Measurements from ENCODE around the gene TREML4. TPM values are rescaled to one million over a fixed set of nuclear protein-coding genes. Genes with fewer than 3 reads are reported as not detected.

TREML4 gene
- total and polyA plus RNA-seq, 9 of the 15 experiments (the other 6 are each of a cell fraction or from before 2014, with no cell fraction given): not detected

GRCh38 chr6:41200901-41201763 lies 27.0 kb upstream of the TREML4 start, which contains the start of gene TREML2 (continued):
- TF ChIP-seq REST (IDR thresholded peaks at IDR 0.05; ENCODE audit: borderline replicate concordance) (no peak), REST (CRISPR knock-in tag; IDR thresholded peaks at IDR 0.05; ENCODE audit: low read depth) (no peak), STAT5B (CRISPR knock-in tag; IDR thresholded peaks at IDR 0.05) (no peak), FOXK1 (CRISPR knock-in tag; IDR thresholded peaks at IDR 0.05; ENCODE audit: borderline replicate concordance) (no peak), NCOA4 (IDR thresholded peaks at IDR 0.05; ENCODE audit: partially characterized antibody) (peak; percentile 9), GTF3C2 (IDR thresholded peaks at IDR 0.05; ENCODE audit: borderline replicate concordance, extremely low read depth, insufficient read length) (no peak), MBD1 (CRISPR knock-in tag; IDR thresholded peaks at IDR 0.05) (no peak), MAX (CRISPR knock-in tag; IDR thresholded peaks at IDR 0.05) (peak; percentile 29), POLR2AphosphoS5 (IDR thresholded peaks at IDR 0.05; ENCODE audit: control insufficient read depth, insufficient read depth, low read depth, low read length) (no peak), ZFP1 (CRISPR knock-in tag; IDR thresholded peaks at IDR 0.05) (no peak), ZBTB7A (IDR thresholded peaks at IDR 0.05; ENCODE audit: borderline replicate concordance, control insufficient read depth, low read depth, low read length) (peak; percentile 23; the same call in 1 of the 2 replicates), ZNF444 (CRISPR knock-in tag; IDR thresholded peaks at IDR 0.05) (no peak), ZNF24 (IDR thresholded peaks at IDR 0.05) (peak; percentile 50; the same call in 1 of the 2 replicates)
